ENCODE data around the gene FARSA. TPM values are rescaled to one million over a fixed set of nuclear protein-coding genes. Genes with fewer than 3 reads are reported as not detected.

Gene FARSA
- total RNA-seq, 3 donors from 2014 or later, result 26.1 to 53.7 (median 40.7) TPM

DNA sequence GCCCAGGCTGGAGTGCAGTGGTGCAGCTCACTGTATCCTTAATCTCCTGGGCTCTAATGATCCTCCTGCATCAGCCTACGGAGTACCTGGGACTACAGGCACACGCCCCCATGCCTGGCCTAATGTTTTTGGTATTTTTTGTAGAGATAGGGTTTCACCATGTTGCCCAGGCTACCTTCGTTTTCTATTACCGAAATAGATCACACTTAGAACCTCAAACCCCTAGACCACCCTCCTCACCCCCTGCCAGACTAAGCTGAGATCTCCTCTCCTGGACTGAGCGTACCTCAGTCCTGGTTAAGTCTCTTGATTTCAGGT lies 46.9 kb downstream of the FARSA start:
- Histone ChIP-seq H3K27me3 (peaks cover 0 to 17% of the 10 kb centered on the region in 2 donors), H3K27ac (no peak overlapping the region), H3K9me3 (peaks cover 9 to 15% of the 10 kb centered on the region in 2 donors), H3K36me3 (no peaks in the 10 kb centered on the region), H3K4me1 (peaks cover 0 to 3% of the 10 kb centered on the region in 2 donors), H3K4me3 (no peak overlapping the region)
- intact Hi-C loops (cut with DNase I; ENCODE audit: low total_unique reads), result no loop called here
- TF ChIP-seq, protein P1, sequence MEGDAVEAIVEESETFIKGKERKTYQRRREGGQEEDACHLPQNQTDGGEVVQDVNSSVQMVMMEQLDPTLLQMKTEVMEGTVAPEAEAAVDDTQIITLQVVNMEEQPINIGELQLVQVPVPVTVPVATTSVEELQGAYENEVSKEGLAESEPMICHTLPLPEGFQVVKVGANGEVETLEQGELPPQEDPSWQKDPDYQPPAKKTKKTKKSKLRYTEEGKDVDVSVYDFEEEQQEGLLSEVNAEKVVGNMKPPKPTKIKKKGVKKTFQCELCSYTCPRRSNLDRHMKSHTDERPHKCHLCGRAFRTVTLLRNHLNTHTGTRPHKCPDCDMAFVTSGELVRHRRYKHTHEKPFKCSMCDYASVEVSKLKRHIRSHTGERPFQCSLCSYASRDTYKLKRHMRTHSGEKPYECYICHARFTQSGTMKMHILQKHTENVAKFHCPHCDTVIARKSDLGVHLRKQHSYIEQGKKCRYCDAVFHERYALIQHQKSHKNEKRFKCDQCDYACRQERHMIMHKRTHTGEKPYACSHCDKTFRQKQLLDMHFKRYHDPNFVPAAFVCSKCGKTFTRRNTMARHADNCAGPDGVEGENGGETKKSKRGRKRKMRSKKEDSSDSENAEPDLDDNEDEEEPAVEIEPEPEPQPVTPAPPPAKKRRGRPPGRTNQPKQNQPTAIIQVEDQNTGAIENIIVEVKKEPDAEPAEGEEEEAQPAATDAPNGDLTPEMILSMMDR (IDR thresholded peaks at IDR 0.05), result no peak
- TF ChIP-seq POLR2A (IDR thresholded peaks at IDR 0.05), result no peak
- no peak for TF ChIP-seq POLR2AphosphoS5 (IDR thresholded peaks at IDR 0.05)
- no peak for DNase-seq (ENCODE audit: low spot score in 2 of 2)

DNA sequence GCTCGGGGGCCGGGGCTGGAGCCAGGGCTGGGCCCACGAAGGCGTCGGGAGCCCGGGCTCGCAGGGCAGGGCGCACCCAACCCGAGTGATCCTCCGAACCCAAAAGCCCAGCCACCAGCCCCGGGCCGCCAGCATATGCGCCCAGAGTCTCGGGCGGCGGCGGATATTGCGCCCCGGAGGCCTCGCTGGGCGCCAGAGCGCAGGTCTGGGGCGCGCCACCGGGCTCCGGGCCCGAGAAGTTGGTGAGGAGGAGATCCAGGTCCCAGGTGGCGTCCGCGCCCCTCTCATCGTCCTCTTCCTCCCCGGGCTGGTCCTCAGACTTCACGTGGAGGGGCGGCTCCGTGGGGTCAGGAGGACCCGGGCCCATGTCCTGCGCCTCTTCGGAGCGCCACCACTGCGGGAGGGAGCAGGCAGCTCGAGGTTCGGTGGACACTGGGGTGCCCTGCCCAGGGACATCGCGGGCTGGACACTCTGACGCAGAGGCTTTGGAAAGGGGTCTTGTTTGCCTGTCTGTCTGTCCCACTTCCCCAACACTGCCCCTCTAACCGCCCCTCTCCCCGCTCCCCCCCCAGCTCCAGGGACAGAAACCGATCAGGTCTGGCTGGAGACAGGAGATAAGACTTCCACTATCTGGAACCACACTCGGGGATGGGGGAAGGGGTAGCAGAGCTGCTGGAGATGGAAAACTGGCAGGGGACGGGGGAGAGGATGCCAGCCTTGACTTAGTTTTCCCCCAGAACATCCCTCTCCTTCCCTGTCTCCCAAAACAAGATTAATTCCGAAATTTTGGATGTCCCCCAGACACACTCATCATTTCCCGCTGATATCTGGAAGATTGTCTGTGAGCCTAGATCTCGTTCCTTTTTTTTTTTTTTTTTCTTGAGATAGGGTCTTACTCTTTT lies 47.5 kb downstream of the FARSA start:
- intact Hi-C loops (cut with DNase I; ENCODE audit: low total_unique reads), result no loop called here
- Histone ChIP-seq H3K4me3 (peak overlapping the region; percentile 23 to 61 (median 47)), H3K9me3 (peaks cover 9 to 15% of the 10 kb centered on the region in 2 donors), H3K4me1 (no peaks in the 10 kb centered on the region), H3K36me3 (no peaks in the 10 kb centered on the region), H3K27ac (peak overlapping the region; percentile 8 to 25), H3K27me3 (peaks cover 0 to 17% of the 10 kb centered on the region in 2 donors)
- TF ChIP-seq, protein P1 (IDR thresholded peaks at IDR 0.05), result no peak
- TF ChIP-seq POLR2A (IDR thresholded peaks at IDR 0.05), result no peak
- DNase-seq (ENCODE audit: low spot score in 2 of 2), result no peak

DNA sequence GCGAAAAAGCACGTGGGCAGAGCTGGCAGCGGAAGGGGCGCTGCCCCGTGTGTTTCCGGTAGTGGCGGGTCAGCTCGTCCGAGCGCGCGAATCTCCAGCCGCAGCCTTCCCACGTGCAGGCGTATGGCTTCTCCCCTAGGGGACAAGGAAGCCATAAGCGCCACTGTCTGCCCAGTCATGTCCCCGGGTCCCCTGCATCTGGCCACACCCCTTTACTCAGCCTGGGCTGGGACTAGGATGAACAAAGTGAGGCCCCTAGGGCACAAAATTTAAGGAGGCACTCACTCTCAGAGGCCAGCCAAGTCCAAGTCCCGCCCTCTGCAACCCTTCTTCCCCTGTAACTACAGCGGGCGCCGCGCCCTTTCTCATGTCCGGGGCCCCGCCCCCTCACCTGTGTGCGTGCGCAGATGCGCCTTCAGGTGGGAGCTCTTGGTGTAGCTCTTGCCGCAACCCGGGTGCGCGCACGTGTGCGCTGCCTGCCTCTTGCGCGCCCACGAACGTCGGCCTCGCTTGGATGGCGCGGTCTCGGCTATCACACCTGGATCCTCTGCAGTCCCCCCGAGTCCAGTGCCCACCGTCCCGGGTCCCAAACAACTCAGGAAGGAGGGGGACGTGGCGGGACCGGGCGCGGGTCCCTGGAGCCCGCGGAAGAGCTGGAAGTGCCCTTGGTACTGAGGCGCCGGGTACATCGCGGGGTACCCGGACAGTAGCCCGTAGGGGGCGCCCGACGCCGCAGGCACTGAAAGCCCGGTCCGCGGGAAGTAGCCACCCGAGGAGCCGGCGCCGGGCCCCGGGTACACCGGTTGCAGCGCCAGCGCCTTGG lies 48.4 kb downstream of the FARSA start:
- intact Hi-C loops (cut with DNase I; ENCODE audit: low total_unique reads), result no loop called here
- Histone ChIP-seq H3K9me3 (peaks cover 9 to 15% of the 10 kb centered on the region in 2 donors), H3K27ac (peak overlapping the region; percentile 20 to 25), H3K36me3 (no peaks in the 10 kb centered on the region), H3K4me3 (peak overlapping the region; percentile 23 to 61 (median 47)), H3K27me3 (peaks cover 0 to 17% of the 10 kb centered on the region in 2 donors), H3K4me1 (no peaks in the 10 kb centered on the region)
- peak; percentile 85 to 87 for DNase-seq (ENCODE audit: low spot score in 2 of 2)
- TF ChIP-seq POLR2AphosphoS5 (IDR thresholded peaks at IDR 0.05), result no peak
- TF ChIP-seq, protein P1 (IDR thresholded peaks at IDR 0.05), result peak in 2 of 3 donors; percentile 27 to 37

DNA sequence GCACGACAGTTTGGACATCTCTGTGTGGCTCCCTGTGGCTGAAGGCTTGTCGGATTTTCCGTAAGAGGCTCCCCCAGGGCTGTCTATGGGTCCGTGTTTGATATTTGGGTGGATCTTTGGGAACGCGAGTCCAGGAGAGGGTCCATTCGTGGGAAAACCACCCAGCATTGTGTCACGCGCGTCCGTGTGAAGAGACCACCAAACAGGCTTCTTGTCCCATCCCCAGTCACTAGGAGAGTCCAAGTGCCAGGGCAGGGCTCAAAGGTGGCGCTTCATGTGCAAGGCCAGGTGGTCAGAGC lies 48.9 kb downstream of the FARSA start:
- H3K27ac ChIP-seq, result peak overlapping the region in 1 of 2 donors; percentile 20
- intact Hi-C loops (cut with DNase I; ENCODE audit: low total_unique reads), result no loop called here
- no peak for DNase-seq (ENCODE audit: low spot score in 2 of 2)
- peak overlapping the region in 2 of 3 donors; percentile 47 to 61 for H3K4me3 ChIP-seq
- H3K4me1 ChIP-seq, result no peaks in the 10 kb centered on the region
- TF ChIP-seq POLR2A (IDR thresholded peaks at IDR 0.05) (no peak), POLR2AphosphoS5 (IDR thresholded peaks at IDR 0.05) (no peak)
- TF ChIP-seq, protein P1 (IDR thresholded peaks at IDR 0.05), result no peak
- peaks cover 0 to 17% of the 10 kb centered on the region in 2 donors for H3K27me3 ChIP-seq
- no peaks in the 10 kb centered on the region for H3K36me3 ChIP-seq
- H3K9me3 ChIP-seq, result peaks cover 9 to 15% of the 10 kb centered on the region in 2 donors

DNA sequence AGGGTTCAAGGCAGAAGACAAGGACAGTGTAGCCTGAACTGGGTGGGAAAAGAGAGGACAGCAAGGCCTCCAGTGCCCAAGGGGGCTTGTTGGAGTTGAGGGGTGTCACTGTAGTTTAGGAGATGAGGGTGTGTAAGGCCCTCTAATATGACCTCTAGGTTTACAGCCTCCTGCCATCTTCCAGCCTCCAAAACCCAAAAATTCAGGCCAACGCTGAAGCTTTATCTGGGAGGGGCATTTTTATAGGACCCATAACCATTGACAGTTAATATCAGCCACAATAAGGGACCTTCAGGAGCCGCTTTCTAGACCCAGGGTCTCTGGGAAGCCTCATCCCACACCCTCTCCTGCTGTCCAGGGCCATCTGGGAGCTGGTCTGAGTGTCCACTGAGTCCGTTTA lies 49.3 kb downstream of the FARSA start:
- peaks cover 0 to 17% of the 10 kb centered on the region in 2 donors for H3K27me3 ChIP-seq
- H3K9me3 ChIP-seq, result peaks cover 9 to 15% of the 10 kb centered on the region in 2 donors
- intact Hi-C loops (cut with DNase I; ENCODE audit: low total_unique reads), result no loop called here
- no peaks in the 10 kb centered on the region for H3K36me3 ChIP-seq
- no peak for DNase-seq (ENCODE audit: low spot score in 2 of 2)
- TF ChIP-seq POLR2A (IDR thresholded peaks at IDR 0.05) (no peak), POLR2AphosphoS5 (IDR thresholded peaks at IDR 0.05) (no peak)
- TF ChIP-seq, protein P1 (IDR thresholded peaks at IDR 0.05), result no peak
- H3K27ac ChIP-seq, result no peak overlapping the region
- H3K4me1 ChIP-seq, result no peaks in the 10 kb centered on the region
- no peak overlapping the region for H3K4me3 ChIP-seq
